Liver (tissue), 9 donors: ENCODE data around the gene THSD4. TPM values are rescaled to one million over a fixed set of nuclear protein-coding genes. Genes with fewer than 3 reads are reported as not detected.

ENCODE experiments used
- DNase-seq: peaks from one replicate; pipeline ENCODE4 v3.0.0-alpha.2; 2017; ENCODE audit warnings: low spot score
- H3K27ac ChIP-seq, 2 donors: one replicate each; pipeline ENCODE4 v1.7.0; 2013; ENCODE audit warnings: inconsistent platforms in 2 of 2, low read length in 2 of 2, control low read depth in 1 of 2, low read depth in 1 of 2, mild to moderate bottlenecking in 1 of 2
- H3K27me3 ChIP-seq, 4 donors: one replicate each; pipeline versions ENCODE4 v1.6.1 to v1.7.0; 2013; ENCODE audit warnings: low read length in 3 of 4, inconsistent platforms in 1 of 4, mild to moderate bottlenecking in 1 of 4, moderate library complexity in 1 of 4; ENCODE audit not compliant: control insufficient read depth in 4 of 4, insufficient read depth in 4 of 4
- H3K36me3 ChIP-seq, 4 donors: one replicate each; pipeline versions ENCODE4 v1.6.1 to v1.7.0; 2013; ENCODE audit warnings: low read length in 3 of 4, mild to moderate bottlenecking in 3 of 4, low read depth in 1 of 4, moderate library complexity in 1 of 4; ENCODE audit not compliant: control insufficient read depth in 4 of 4, insufficient read depth in 3 of 4
- H3K4me1 ChIP-seq, 4 donors: one replicate each; pipeline versions ENCODE4 v1.6.1 to v1.7.0; 2013; ENCODE audit warnings: low read length in 3 of 4, mild to moderate bottlenecking in 3 of 4, moderate library complexity in 1 of 4; ENCODE audit not compliant: control insufficient read depth in 4 of 4, insufficient read depth in 4 of 4
- H3K4me3 ChIP-seq, 3 donors: one replicate each; pipeline versions ENCODE4 v1.6.1 to v1.7.0; 2013; ENCODE audit warnings: low read length in 3 of 3, control low read depth in 1 of 3, low read depth in 1 of 3, mild to moderate bottlenecking in 1 of 3
- H3K9ac ChIP-seq, 2 donors: one replicate each; pipeline ENCODE4 v1.7.0; 2013; ENCODE audit warnings: low read length in 2 of 2, mild to moderate bottlenecking in 2 of 2, moderate library complexity in 2 of 2, control low read depth in 1 of 2, low read depth in 1 of 2
- H3K9me3 ChIP-seq, 4 donors: one replicate each; pipeline versions ENCODE4 v1.6.1 to v1.7.0; 2013; ENCODE audit warnings: low read length in 3 of 4; ENCODE audit not compliant: control insufficient read depth in 4 of 4
- ATF3 ChIP-seq: IDR thresholded peaks from 2 replicates; pipeline ENCODE4 v1.6.1; 2016; ENCODE audit warnings: antibody characterized with exemption
- CTCF ChIP-seq: fragments of 150-350 bp; IDR thresholded peaks from 2 replicates; pipeline ENCODE4 v1.5.1; 2017; ENCODE audit warnings: improper control_type of control experiment, low read depth, low read length; ENCODE audit not compliant: missing input control
- EGR1 ChIP-seq, 2 donors: IDR thresholded peaks; 2 replicates each; pipeline ENCODE4 v1.6.1; 2016 to 2018; ENCODE audit warnings: antibody characterized with exemption in 2 of 2, low read depth in 2 of 2
- FOXA1 ChIP-seq: IDR thresholded peaks from 2 replicates; pipeline ENCODE4 v1.6.1; 2016; ENCODE audit warnings: antibody characterized with exemption
- FOXA2 ChIP-seq: IDR thresholded peaks from 2 replicates; pipeline ENCODE4 v1.6.1; 2016; ENCODE audit warnings: antibody characterized with exemption
- GABPA ChIP-seq, 2 donors: IDR thresholded peaks in 1 of 2; conservative IDR thresholded peaks in 1 of 2; 2 replicates each; pipeline ENCODE4 v1.6.1; 2016; ENCODE audit warnings: antibody characterized with exemption in 2 of 2, mild to moderate bottlenecking in 1 of 2, moderate library complexity in 1 of 2
- HNF4A ChIP-seq, 2 donors: conservative IDR thresholded peaks; 2 replicates each; pipeline ENCODE4 v1.6.1; 2016; ENCODE audit warnings: antibody characterized with exemption in 2 of 2, mild to moderate bottlenecking in 2 of 2
- HNF4G ChIP-seq: IDR thresholded peaks from 2 replicates; pipeline ENCODE4 v1.6.1; 2016; ENCODE audit warnings: antibody characterized with exemption
- JUND ChIP-seq, 2 donors: IDR thresholded peaks; 2 replicates each; pipeline ENCODE4 v1.6.1; 2016; ENCODE audit warnings: antibody characterized with exemption in 2 of 2
- MAX ChIP-seq: IDR thresholded peaks from 2 replicates; pipeline ENCODE4 v1.6.1; 2016; ENCODE audit warnings: antibody characterized with exemption
- NR2F2 ChIP-seq: IDR thresholded peaks from 2 replicates; pipeline ENCODE4 v1.6.1; 2016; ENCODE audit warnings: antibody characterized with exemption
- RAD21 ChIP-seq, 2 donors: IDR thresholded peaks; 2 replicates each; pipeline ENCODE4 v1.6.1; 2016; ENCODE audit warnings: antibody characterized with exemption in 2 of 2, mild to moderate bottlenecking in 2 of 2
- REST ChIP-seq: IDR thresholded peaks from 2 replicates; pipeline ENCODE4 v1.6.1; 2016; ENCODE audit warnings: antibody characterized with exemption, mild to moderate bottlenecking
- RXRA ChIP-seq, 2 donors: IDR thresholded peaks; 2 replicates each; pipeline ENCODE4 v1.6.1; 2017 to 2018; ENCODE audit warnings: antibody characterized with exemption in 2 of 2, mild to moderate bottlenecking in 1 of 2
- SP1 ChIP-seq: IDR thresholded peaks from 2 replicates; pipeline ENCODE4 v1.6.1; 2018; ENCODE audit warnings: antibody characterized with exemption, mild to moderate bottlenecking
- TAF1 ChIP-seq: conservative IDR thresholded peaks from 2 replicates; pipeline ENCODE4 v1.6.1; 2016; ENCODE audit warnings: antibody characterized with exemption, mild to moderate bottlenecking
- YY1 ChIP-seq: IDR thresholded peaks from 2 replicates; pipeline ENCODE4 v1.6.1; 2016; ENCODE audit warnings: antibody characterized with exemption, mild to moderate bottlenecking
- ZBTB33 ChIP-seq: IDR thresholded peaks from 2 replicates; pipeline ENCODE4 v1.6.1; 2016; ENCODE audit warnings: antibody characterized with exemption
- WGBS: extraction: QIAGEN DNeasy Blood & Tissue Kit; methylation state at CpG from one replicate; pipeline ENCODE4 v1.1.7; 2013; 5-methylcytosine and 5-hydroxymethylcytosine counted together
- polyA plus RNA-seq, 2 donors: library from polyadenylated mRNA; stranded (reverse) in 1 of 2; unstranded in 1 of 2; fragments of 200-250 nt in 1 of 2; fragments of >200 nt in 1 of 2; fragmentation: Nextera tagmentation in 1 of 2; extraction: Ambion mirVana in 1 of 2; gene quantifications; one replicate each; pipeline versions ENCODE4 v1.2.1 to v1.2.3, GENCODE V29; 2013 to 2015
- total RNA-seq, 2 donors: library from RNA; depleted of rRNA; stranded (reverse); fragments of >200 nt; gene quantifications; one replicate each; pipeline ENCODE4 v1.2.3, GENCODE V29; 2014
- donor health status: healthy.
- donor health status: healthy.
- donor health status: healthy.
- donor health status: healthy.
- donor health status: healthy.

Gene THSD4
- total and polyA plus RNA-seq, 4 donors, result 0.23 to 11.5 (median 1.9) TPM

- no peak for TF ChIP-seq ZBTB33
- TF ChIP-seq JUND (IDR thresholded peaks at IDR 0.05), result no peak
- TF ChIP-seq ATF3, result no peak
- no peak for TF ChIP-seq RXRA (IDR thresholded peaks at IDR 0.05)
- TF ChIP-seq NR2F2, result no peak
- no peak for TF ChIP-seq HNF4G
Measured at GRCh38 chr15:71495398-71495780, 380.1 kb downstream of the THSD4 start (continued).

- no peaks in the 10 kb centered on the region for H3K9me3 ChIP-seq
- H3K9ac ChIP-seq, result no peak overlapping the region
- no peak overlapping the region for H3K4me3 ChIP-seq
- DNase-seq, result no peak
- 69% methylated on average over 4 of the region's 4 CpGs for WGBS
- H3K27ac ChIP-seq, result no peak overlapping the region
- H3K4me1 ChIP-seq, result peaks cover 0 to 11% (median 2%) of the 10 kb centered on the region in 4 donors
- H3K27me3 ChIP-seq, result no peaks in the 10 kb centered on the region
- TF ChIP-seq SP1 (no peak), YY1 (no peak), FOXA2 (no peak), MAX (no peak), CTCF (no peak)
- no peaks in the 10 kb centered on the region for H3K36me3 ChIP-seq
Measured at GRCh38 chr15:71496336-71496955, 381.2 kb downstream of the THSD4 start.

- WGBS, result 34% methylated on average over 1 of the region's 1 CpG
- peaks cover 0 to 17% (median 6%) of the 10 kb centered on the region in 4 donors for H3K4me1 ChIP-seq
- no peaks in the 10 kb centered on the region for H3K9me3 ChIP-seq
- H3K9ac ChIP-seq, result no peak overlapping the region
- no peak for DNase-seq
- H3K36me3 ChIP-seq, result no peaks in the 10 kb centered on the region
- no peaks in the 10 kb centered on the region for H3K27me3 ChIP-seq
- H3K4me3 ChIP-seq, result no peak overlapping the region
- H3K27ac ChIP-seq, result peak overlapping the region; percentile 76 to 78
- TF ChIP-seq FOXA1, result peak; percentile 58
- no peak for TF ChIP-seq HNF4G
- no peak for TF ChIP-seq NR2F2
- TF ChIP-seq CTCF, result no peak
- no peak for TF ChIP-seq TAF1
- TF ChIP-seq MAX, result peak; percentile 43
- peak in 1 of 2 donors; percentile 31 for TF ChIP-seq EGR1 (IDR thresholded peaks at IDR 0.05; ENCODE audit: low read depth in 2 of 2)
- peak; percentile 50 for TF ChIP-seq REST
- peak; percentile 60 for TF ChIP-seq SP1
- TF ChIP-seq HNF4A (conservative IDR thresholded peaks at IDR 0.05), result peak; percentile 59 to 77
- TF ChIP-seq FOXA2, result peak; percentile 74
- TF ChIP-seq YY1, result peak; percentile 76
- TF ChIP-seq RAD21 (IDR thresholded peaks at IDR 0.05), result peak; percentile 31 to 53
- no peak for TF ChIP-seq GABPA (IDR thresholded peaks at IDR 0.05 in 1 of 2, conservative IDR thresholded peaks at IDR 0.05 in 1 of 2)
- TF ChIP-seq ATF3, result no peak
- peak; percentile 70 to 84 for TF ChIP-seq RXRA (IDR thresholded peaks at IDR 0.05)
Measured at GRCh38 chr15:71501344-71502076, 386.2 kb downstream of the THSD4 start.
